HG03469 (cell line): ENCODE measurements around the gene CHL1.

ENCODE experiments used
- ATAC-seq: cut with Tn5 transposase; IDR thresholded peaks from one replicate; pipeline ENCODE4 v1.9.1; 2021; ENCODE audit warnings: mild to moderate bottlenecking, moderate library complexity, moderate number of reproducible peaks; ENCODE audit not compliant: unreplicated experiment

CHL1 gene

DNA sequence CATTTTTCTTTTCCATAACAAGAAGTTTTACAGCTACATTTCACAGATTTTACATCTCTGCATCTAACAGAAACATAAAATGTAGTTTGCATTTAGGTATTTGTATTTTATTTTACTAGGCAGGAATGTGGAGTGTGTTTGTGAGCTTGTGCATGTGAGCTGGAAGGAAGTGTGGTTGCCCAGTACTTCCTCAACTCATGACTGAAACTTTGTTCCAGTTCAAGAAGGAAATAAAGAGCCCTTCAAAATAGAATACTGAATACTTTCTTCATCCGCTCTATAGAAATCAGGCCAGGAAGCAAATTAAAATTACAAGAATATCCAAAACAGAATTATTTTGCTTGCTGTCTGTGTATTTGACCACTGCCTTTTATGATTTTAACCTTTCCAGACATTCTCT lies 81.3 kb downstream of the CHL1 start:
- ATAC-seq, result no peak

DNA sequence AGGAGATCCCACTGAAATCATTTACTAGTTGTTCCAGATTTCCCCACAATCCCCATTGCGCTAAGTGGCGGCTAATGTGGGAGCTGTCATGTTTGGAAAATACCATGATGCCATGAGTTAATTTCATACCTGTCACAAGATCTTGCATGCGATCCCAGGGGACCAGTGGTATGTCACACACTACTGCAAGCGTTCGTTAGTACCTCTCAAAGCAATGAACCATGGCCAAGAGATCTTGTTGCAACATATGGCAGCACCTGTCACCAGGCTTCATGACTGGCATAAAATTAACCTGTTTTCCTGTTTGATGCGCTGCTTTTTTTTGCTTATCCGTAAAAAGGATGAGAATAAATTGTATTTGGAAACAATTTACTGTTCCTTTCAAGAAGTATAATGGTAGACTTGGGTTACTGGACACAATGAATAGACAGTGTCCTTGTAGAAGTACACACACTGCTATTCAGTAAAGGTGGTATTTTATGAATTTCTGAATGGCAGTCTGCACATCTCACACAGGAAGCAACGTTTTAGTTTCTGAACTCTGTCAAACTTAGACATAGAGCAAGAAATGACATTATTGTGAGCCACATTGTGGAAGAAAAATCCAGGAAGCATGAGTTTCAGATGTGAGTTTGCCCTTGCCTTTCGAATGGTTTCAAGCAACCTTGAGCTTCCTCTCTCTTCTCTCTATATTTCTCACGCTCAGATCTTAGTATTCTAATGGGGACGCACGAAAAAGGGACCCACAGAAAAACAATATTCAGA lies 81.9 kb downstream of the CHL1 start:
- peak; percentile 70 for ATAC-seq

DNA sequence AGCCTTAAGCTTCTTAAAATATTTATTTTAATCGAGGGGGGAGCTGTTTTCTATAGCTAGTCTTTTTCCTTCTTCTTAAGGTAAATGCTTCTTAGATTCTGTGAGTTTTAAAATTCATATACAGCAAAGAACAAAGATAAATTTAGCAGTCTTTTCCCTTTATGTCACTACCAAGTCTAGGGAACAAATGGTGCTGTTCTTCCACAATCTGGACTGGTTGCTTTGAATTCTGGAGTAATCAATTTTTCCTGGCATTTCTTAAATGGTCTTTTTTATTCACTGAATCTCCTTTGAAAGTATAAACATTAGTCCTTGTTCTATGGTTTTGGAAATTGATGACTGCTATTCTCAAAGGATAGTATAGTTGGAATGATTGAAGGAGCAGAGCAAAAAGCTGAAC lies 82.8 kb downstream of the CHL1 start:
- ATAC-seq, result no peak

DNA sequence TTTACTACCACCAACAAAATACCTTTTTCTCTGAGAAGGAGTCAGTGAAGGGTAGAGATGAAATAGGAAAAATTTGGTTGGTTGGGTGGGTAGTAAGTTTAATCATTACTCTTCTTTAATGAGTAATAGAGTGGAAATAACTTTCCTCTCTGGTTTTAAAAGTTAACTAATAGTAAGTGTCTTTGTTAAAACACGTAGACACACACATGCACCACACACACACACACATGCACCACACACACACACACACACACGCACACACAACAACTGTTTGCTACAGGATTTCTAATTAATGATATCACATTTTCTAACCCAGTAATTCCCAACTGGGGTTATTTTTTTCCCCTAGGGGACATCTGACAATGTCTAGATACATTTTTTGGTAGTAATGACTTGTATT lies 84.1 kb downstream of the CHL1 start:
- no peak for ATAC-seq

DNA sequence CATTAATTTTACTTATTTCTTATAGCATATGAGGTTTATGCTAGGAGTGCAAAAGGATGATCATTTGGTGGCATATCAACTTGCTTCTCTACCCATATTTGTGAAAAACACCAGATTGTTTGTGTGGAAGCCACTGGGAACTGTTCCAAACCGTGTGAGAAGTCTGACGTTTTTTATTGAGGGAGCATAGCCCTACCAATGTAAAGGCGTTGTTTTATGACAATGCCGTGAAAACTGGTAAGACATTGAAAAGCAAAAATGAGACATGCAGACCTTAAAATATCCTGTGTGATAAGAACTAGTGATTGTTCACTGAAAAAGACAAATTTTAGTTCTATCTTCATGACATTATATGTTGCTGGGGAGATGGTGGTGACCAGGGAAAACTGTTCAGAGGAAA lies 87.8 kb downstream of the CHL1 start:
- no peak for ATAC-seq

DNA sequence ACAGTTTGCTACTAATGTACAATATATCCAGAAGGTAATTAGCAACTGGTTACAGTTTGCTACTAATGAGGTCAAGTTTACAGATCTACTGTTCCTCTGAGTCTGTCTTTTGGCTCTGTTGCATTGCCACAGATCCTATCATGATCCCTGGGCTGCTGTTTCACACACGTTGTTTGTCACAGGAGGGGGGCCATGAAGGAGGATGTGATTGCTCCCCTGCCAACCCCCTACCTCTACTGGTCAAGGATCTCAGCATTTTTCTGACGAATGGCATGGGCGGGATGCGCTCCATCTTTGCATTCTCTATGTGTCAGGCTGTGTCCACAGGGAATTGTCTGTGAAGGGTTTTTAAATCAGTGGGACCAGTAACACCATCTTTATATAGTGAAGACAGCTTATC lies 91.9 kb downstream of the CHL1 start:
- ATAC-seq, result no peak

DNA sequence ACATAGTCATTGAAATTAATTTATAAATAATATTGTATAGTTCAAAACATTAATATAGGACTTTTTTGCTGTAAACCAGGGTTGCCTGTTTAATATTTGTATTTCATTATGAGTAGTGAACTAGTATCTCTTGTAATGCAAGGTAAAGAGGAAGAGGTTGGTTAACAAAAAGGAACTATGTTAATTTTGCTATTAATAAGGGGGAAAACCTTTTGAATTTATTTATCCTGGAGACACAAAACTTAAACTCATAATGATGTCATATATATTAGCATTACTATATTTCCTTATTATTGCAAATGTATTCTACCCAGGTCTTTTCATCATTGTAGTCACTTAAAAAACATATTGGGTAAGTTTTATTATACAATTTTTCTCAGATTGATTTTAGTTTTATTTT lies 94.5 kb downstream of the CHL1 start:
- ATAC-seq, result no peak

DNA sequence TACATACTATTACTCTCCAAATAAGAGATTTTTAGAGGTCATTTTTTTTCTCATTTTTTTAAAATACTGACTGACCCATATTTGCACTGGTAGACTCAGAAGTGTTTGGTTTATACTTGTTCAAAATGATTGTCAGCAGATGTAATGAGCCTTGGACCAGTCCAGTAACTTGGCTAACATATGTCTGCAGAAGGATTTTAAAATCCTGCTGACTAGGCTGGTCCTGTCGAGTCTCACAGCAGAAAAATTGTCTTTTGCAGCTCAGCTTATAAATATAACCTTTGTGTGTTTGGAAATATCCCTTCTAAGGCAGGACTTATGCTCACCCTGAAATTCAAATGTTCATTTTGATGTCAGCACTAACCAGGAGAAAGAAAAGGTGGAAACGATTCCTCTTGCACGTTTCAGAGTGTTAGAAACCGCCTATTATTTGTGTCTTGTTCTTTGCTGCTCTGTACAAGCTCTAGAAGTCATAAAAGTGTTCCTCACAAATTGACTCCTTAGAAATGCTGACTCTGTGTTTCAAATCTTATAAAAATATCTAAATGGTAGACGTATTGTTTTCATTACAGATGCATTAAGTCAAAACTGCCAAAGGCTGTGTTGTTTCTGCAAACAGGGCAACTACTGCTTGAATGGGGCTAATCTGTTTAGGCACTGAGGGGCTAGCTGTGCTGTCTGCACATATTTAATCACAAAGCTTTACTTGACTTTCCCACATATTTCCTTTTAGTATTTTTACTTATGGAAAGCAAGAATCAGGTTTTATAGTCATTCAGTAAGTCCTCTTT lies 95.3 kb downstream of the CHL1 start:
- no peak for ATAC-seq

DNA sequence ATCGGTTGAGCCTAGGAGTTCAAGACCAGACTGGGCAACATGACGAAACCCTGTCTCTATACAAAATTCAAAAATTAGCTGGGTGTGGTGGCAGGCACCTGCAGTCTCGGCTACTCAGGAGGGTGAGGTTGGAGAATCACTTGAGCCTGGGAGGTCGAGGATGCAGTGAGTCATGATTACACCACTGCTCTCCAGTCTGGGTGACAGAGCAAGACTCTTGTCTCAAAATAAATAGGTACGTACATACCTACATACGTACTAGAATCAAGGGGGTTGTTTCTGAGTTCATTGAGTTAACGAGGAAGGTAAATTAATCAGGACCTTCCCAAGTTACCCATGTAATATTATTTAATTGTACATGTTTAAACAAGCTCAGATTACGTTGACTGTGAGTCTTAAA lies 97.5 kb downstream of the CHL1 start:
- no peak for ATAC-seq

DNA sequence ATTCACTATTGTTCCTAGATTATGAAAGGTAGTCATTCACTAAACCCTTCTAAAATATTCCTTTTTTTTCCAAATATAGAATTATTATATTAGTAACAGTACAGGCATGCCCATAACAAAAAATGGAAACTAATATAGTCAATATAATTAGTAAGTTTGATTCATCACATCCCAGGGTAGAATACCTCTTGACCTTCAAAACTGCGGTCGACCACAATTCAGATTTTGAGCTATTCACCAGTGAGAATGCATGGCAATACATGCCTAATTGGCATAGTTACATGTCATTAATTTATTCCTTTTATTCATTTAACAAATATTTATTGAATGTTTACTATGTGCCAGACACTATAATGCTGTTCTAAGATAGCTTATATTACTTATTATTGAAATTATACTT lies 98.0 kb downstream of the CHL1 start:
- ATAC-seq, result no peak

DNA sequence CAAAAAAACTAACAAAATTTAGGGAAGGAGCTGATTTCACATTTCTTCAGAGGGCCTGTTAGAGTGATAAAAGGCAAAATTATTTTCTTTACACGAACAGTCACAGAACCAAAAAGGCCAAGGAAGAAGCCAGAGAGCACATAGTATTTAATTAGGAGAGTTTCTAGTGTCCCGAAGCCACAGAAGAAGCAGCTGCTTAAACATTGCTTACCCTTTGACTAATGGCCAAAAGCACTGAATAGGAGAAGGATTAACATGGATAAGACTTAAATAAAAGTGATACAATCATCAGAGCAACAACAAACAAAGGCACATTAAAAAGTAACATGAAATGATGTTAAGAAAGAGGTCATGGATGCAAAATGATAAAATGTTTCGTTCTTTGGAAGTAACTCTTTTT lies 98.6 kb downstream of the CHL1 start:
- ATAC-seq, result no peak

DNA sequence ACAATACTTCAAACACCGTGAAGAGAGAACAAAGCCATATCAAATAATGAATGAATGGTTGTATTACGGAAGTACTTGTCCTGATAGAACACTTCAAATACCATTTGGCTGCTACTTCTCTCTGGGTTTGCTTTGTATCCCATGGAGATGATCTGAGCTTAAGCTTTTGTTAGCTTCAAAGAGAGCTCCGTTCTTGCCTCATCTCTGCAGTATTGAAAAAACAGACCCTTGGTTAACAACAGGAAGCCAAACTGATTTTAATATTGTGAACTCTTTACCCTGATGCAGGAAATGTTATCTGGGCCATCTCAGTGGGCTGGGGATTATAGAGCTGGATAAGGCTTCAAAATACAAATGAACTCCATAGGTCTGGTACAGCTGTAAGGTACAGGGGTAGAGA lies 101.0 kb downstream of the CHL1 start:
- no peak for ATAC-seq

DNA sequence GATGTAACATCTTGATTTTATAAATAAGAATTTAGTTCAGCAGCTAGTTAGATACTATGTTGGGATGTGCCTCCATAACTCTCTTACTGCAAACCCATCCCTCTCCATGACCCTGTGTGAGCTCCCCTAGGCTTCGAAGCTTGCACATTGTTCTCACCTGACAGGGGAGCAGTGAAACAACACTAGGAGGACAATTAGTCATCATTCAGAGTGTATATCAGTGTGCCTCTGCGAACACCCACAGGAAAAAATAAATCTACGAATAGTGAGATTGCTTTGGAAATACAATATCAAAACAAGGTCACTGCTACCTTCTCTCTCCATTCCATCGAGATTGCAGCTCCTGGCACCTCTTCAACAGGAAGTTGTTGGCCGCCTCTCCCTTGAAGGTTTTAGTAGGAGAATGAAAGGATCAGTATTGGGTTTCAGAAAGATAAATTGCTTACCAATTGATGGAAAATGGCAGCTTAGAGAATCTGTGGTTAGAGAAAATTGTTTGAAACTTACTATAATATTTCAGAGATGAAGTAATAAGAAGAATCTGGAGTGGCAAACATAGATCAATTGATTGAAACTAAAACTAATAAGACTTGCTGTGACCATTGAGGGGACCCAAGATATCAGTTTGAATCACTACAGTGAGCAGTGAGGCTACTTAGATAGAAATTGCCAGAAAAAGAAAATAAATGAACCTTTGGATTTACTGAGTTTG lies 103.2 kb downstream of the CHL1 start:
- ATAC-seq, result no peak

DNA sequence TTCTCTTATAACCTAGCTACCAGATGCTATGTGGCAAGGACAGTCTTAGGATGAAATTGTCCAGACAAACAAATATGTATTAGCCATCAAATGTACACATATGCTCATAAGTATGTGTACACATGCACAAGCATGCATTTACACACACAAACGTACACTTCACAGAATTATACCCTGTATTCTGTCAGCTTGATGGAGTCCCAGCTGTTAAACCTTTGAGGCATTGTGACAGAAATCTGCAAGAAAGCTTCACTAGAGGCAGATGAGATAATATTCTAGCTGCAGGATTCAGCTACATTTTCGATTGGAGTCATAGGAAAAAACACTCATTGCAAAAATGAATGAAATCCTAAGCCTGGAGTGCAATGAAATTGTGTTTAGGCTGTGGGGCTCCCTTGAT lies 110.6 kb downstream of the CHL1 start:
- no peak for ATAC-seq

DNA sequence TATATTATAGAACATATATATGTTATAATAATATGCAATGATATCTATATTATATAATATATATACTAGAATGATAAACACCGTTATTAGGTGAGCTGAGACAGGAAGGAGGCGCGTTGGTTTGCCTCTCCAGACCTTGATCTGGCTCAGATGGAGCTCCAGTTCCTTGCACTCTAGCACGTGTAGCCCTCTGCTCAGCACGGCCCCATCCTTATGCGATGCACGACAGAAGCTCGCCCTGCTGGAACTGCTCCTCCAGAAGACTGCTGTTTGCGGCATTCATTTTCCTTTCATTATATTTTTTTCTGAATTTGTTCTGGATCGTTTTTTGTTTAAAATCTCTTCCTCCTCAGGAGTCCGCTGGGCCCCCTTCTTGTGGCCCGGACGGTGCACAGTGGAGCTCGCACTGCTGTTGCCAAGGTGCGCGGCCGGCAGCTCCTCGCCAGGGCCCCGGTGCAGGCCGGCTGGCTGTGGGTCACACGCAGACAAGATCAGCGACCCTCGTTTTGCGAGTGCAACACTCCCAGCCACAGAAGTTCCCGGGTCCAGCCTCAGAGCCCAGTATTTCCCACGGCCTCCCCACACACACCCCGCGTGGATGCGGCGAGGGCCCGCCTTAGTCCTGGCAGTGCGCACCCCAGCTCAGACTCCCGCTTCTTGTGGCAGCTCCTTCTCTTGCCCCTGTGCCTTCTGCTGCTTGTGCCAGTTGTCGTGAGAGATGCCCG lies 112.2 kb downstream of the CHL1 start:
- no peak for ATAC-seq

DNA sequence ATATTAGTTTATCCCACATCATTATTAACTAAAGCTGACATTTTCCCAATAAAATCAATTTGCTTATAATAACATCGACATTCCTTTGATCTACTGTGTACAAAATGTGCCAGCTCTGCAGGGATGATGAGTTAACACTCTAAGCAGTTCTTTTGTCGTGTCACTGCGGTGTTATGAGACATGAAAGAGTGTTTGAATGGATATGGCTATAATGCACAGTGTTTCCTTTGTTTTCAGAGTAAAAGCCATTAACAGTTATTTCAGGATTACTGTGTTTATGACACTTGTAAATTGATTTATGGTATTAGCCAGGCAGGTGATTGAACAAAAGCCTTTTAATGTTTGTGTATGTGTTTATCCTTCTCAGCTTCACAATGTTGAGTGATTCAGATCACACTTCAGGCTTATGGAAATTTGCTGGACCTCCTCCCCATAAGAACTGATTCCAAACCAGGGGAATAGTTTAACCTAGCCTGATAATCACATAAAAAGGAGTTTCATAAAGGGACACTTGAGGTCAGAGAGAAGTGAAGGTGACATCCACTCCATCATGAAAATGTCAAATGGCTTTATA lies 115.7 kb downstream of the CHL1 start:
- no peak for ATAC-seq

DNA sequence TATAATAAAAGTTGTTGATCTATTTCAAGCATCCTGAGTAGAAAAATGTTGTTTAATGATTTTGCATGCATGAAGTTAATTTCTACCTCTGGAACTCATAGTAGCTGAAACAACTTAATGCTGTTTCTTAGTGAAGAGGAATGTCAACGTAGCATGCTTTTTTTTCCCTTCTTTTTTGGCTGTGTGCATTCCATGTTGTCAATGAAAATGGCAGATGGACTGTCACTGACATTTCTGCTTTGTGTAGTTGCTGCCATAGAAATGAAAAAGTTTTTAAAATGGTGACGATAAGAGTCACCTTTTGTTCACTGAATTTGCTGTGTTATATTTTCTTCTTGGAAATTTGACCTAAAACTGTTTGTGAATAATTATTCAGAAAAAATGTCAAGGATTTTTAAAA lies 116.3 kb downstream of the CHL1 start:
- ATAC-seq, result no peak

DNA sequence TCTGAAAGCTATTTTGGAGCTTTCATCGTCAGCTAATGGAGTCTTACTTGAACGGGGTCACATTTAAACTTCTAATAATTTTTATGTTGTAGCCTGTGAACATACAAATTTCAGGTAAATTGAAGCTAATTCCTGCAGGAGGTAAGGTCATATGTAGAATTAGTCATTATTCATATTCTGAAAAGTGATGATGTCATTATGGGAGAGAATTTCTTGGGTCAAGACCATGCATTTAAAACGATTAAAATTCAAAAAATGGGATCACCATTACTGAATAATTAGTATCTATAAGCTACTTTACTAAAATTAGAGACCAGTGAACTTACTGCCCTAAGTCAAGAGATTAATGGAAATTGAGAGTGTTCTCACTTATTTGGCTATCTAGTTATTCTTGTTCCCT lies 120.4 kb downstream of the CHL1 start:
- no peak for ATAC-seq

DNA sequence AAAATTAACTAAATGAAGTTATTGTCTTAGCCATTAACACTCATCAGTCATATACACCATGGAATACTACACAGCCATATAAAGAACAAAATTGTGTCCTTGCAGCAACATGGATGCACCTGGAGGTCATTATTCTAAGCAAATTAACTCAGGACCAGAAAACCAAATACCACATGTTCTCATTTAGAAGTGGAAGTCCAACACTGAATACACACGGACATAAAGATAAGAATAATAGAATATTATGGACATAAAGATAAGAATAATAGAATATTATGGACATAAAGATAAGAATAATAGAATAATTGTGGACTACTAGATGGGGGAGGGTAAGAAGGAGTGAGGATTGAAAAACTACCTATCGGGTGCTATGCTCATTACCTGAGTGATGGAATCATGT lies 122.3 kb downstream of the CHL1 start:
- no peak for ATAC-seq

DNA sequence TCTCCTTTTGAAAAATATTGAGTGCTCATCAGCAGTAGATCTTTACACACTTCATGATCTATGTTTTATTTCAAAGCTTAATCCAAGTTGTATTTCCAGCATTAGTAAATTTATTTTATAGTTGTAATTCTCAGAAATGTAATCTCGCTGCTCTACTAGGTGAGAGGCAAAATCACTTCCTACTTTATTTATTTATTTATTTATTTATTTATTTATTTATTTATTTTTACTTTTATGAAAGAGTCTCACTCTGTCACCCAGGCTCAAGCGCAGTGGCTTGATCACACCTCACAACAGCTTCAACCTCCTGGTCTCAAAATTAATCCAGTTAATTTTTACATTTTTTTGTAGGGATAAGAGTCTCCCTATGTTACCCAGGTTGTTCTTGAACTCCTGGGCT lies 127.9 kb downstream of the CHL1 start:
- ATAC-seq, result no peak

DNA sequence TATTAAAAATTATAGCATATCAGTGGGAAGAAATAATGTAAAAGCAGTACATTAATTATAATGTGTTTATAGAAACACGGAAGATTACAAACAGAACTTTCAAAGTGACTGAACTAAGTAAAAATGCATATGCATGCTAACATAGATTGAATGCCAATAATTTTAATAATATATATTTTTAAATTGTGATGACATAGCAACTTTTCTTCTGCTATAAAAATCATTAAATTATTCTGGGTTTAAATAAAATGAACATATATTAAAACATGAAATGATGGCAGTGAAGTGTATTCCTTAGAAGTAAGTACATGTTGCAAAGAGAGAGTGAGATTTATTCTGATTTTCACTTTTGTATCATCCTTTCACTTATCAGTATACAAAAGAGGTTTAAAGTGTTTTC lies 128.9 kb downstream of the CHL1 start:
- ATAC-seq, result no peak
